GM23338 (cell line): ENCODE data around the gene SLC12A7. TPM values are rescaled to one million over a fixed set of nuclear protein-coding genes. Genes with fewer than 3 reads are reported as not detected.

ENCODE experiments used
- ATAC-seq: fragments of 200-7000 bp; cut with Tn5 transposase; 3 replicates; pipeline ENCODE4 v1.9.1; 2020
- DNase-seq: peaks from one replicate; pipeline ENCODE4 v3.0.0-alpha.2; 2015; ENCODE audit warnings: low spot score
- H2AFZ ChIP-seq: fragments of 200-600 bp; sonication (generic); 2 replicates; pipeline ENCODE4 v1.8.0; 2016; ENCODE audit warnings: antibody characterized with exemption, mild to moderate bottlenecking, moderate library complexity
- H3F3A ChIP-seq: fragments of 200-600 bp; sonication (generic); replicated peaks from 2 replicates; pipeline ENCODE4 v1.8.0; 2017; ENCODE audit warnings: antibody characterized with exemption, mixed run types, low read depth
- H3K27ac ChIP-seq: fragments of 200-600 bp; sonication (generic); 2 replicates; pipeline ENCODE4 v1.6.1; 2016; ENCODE audit warnings: low read depth
- H3K27me3 ChIP-seq: fragments of 200-600 bp; sonication (generic); 2 replicates; pipeline ENCODE4 v1.8.0; 2016; ENCODE audit warnings: mild to moderate bottlenecking, mixed run types, moderate library complexity; ENCODE audit not compliant: insufficient read depth
- H3K36me3 ChIP-seq: fragments of 200-600 bp; sonication (generic); 2 replicates; pipeline ENCODE4 v1.8.0; 2016; ENCODE audit warnings: mild to moderate bottlenecking; ENCODE audit not compliant: insufficient read depth
- H3K4me1 ChIP-seq: fragments of 200-600 bp; sonication (generic); 2 replicates; pipeline ENCODE4 v1.8.0; 2016; ENCODE audit warnings: mild to moderate bottlenecking, moderate library complexity; ENCODE audit not compliant: insufficient read depth
- H3K4me2 ChIP-seq: fragments of 200-600 bp; sonication (generic); 2 replicates; pipeline ENCODE4 v1.7.1; 2017; ENCODE audit warnings: mixed run types
- H3K4me3 ChIP-seq: fragments of 200-600 bp; sonication (generic); 2 replicates; pipeline ENCODE4 v1.6.1; 2016; ENCODE audit warnings: mixed run types
- H3K79me2 ChIP-seq: fragments of 200-600 bp; sonication (generic); replicated peaks from 2 replicates; pipeline ENCODE4 v1.8.0; 2017; ENCODE audit warnings: mild to moderate bottlenecking; ENCODE audit not compliant: insufficient read depth
- H3K9me2 ChIP-seq: fragments of 200-600 bp; sonication (generic); 2 replicates; pipeline ENCODE4 v1.8.0; 2017; ENCODE audit not compliant: insufficient read depth
- H4K20me1 ChIP-seq: fragments of 200-600 bp; sonication (generic); replicated peaks from 2 replicates; pipeline ENCODE4 v1.8.0; 2017; ENCODE audit warnings: mild to moderate bottlenecking; ENCODE audit not compliant: insufficient read depth
- H3K27ac Mint-ChIP-seq: 2 replicates; pipeline ENCODE4 v1.8.0; 2020; ENCODE audit warnings: inconsistent platforms, mild to moderate bottlenecking, moderate library complexity, mixed read lengths
- H3K27me3 Mint-ChIP-seq: 3 replicates; pipeline ENCODE4 v1.8.0; 2022; ENCODE audit warnings: low read depth, mild to moderate bottlenecking, moderate library complexity, mixed read lengths, inconsistent platforms; ENCODE audit not compliant: insufficient read depth, poor library complexity
- H3K36me3 Mint-ChIP-seq: 3 replicates; pipeline ENCODE4 v1.8.0; 2021; ENCODE audit warnings: low read depth, mild to moderate bottlenecking, inconsistent platforms, moderate library complexity, mixed read lengths
- H3K4me1 Mint-ChIP-seq: 3 replicates; pipeline ENCODE4 v1.8.0; 2020; ENCODE audit warnings: mild to moderate bottlenecking, inconsistent platforms, mixed read lengths
- H3K4me3 Mint-ChIP-seq: 3 replicates; pipeline ENCODE4 v1.8.0; 2021; ENCODE audit warnings: moderate library complexity, mild to moderate bottlenecking, inconsistent platforms, mixed read lengths
- H3K9me3 Mint-ChIP-seq: 3 replicates; pipeline ENCODE4 v1.8.0; 2020; ENCODE audit warnings: moderate library complexity, mild to moderate bottlenecking, inconsistent platforms, mixed read lengths
- CTCF ChIP-seq, 2 experiments: fragments of 200-600 bp in 1 of 2; sonication (generic) in 1 of 2; conservative IDR thresholded peaks; 2 replicates each; pipeline versions ENCODE4 v1.5.1 to v1.6.1; 2016 to 2017; ENCODE audit warnings: antibody characterized with exemption in 2 of 2, low read depth in 2 of 2, mild to moderate bottlenecking in 2 of 2, moderate library complexity in 1 of 2
- REST ChIP-seq: IDR thresholded peaks from one replicate; pipeline ENCODE4 v1.6.1; 2018; ENCODE audit warnings: antibody characterized with exemption; ENCODE audit not compliant: unreplicated experiment
- ZNF462 ChIP-seq: fragments of 250-450 bp; sonication (Bioruptor Pico); IDR thresholded peaks from 2 replicates; pipeline ENCODE4 v1.5.0; 2020; ENCODE audit warnings: mild to moderate bottlenecking, moderate library complexity
- polyA plus RNA-seq: library from polyadenylated mRNA; unstranded; fragments of >200 nt; fragmentation: Nextera tagmentation; extraction: Ambion mirVana; gene quantifications from 2 replicates; pipeline ENCODE4 v1.2.1, GENCODE V29; 2016
- total RNA-seq: library from RNA; depleted of rRNA; stranded (reverse); fragments of >200 nt; shearing (Covaris generic); gene quantifications from 2 replicates; pipeline ENCODE4 v1.2.3, GENCODE V29; 2014

The SLC12A7 gene
- total and polyA plus RNA-seq, 2 experiments from 2014 or later = 7.4 to 32.2 TPM

- H3F3A ChIP-seq = no peaks in the 10 kb centered on the region
- Mint-ChIP-seq H3K27me3 (peaks cover 59% of the 10 kb centered on the region), H3K9me3 (no peaks in the 10 kb centered on the region; the same call in 2 of the 3 replicates), H3K4me3 (peak within 1 kb of the TSS; percentile 64), H3K4me1 (peaks cover 40% of the 10 kb centered on the region), H3K36me3 (no peaks in the 10 kb centered on the region), H3K27ac (no peak within 1 kb of the TSS)
- DNase-seq (peak; percentile 69), ATAC-seq (peak; percentile 25)
- no peak within 1 kb of the TSS for H3K27ac ChIP-seq
- H3K4me3 ChIP-seq = peak within 1 kb of the TSS; percentile 51
- peaks cover 8% of the 10 kb centered on the region; the same call in 1 of the 2 replicates for H3K4me1 ChIP-seq
- no peaks in the 10 kb centered on the region for H3K9me2 ChIP-seq
- peak within 1 kb of the TSS; percentile 78 for H3K4me2 ChIP-seq
- TF ChIP-seq REST = no peak
- TF ChIP-seq CTCF (conservative IDR thresholded peaks at IDR 0.05; ENCODE audit: low read depth in 2 of 2) = peak; percentile 53 to 62
- TF ChIP-seq ZNF462 (CRISPR knock-in tag) = no peak
- H2AFZ ChIP-seq = peak within 1 kb of the TSS; percentile 52; the same call in 1 of the 2 replicates
- no peaks in the 10 kb centered on the region; the same call in 1 of the 2 replicates for H4K20me1 ChIP-seq
- H3K36me3 ChIP-seq = no peaks in the 10 kb centered on the region
- no peaks in the 10 kb centered on the region for H3K79me2 ChIP-seq
- H3K27me3 ChIP-seq = peaks cover 67% of the 10 kb centered on the region
Observed at GRCh38 chr5:1008451-1009358, 103.2 kb downstream of the SLC12A7 start, which contains the start of gene NKD2. TSS of gene NKD2 (plus strand) at chr5:1008802. CDS start at chr5:1009058, 256 bp downstream.
